ENCODE results near the gene MAP4. TPM values are rescaled to one million over a fixed set of nuclear protein-coding genes. Genes with fewer than 3 reads are reported as not detected.
"Not testable (repeated sequence)": the region's sequence is repeated elsewhere in the genome, so short reads cannot be mapped to it uniquely, and the experiment has no call there.

MAP4 gene
- total RNA-seq, 1 donor from 2014 or later = 471 TPM

GRCh38 chr3:48064292-48064829 is 48.1 kb upstream of the MAP4 start:
- Mint-ChIP-seq H3K4me1 (ENCODE audit: low read depth, unreplicated experiment) (peaks cover 36% of the 10 kb centered on the region), H3K9me3 (ENCODE audit: unreplicated experiment) (peaks cover 3% of the 10 kb centered on the region), H3K4me3 (ENCODE audit: unreplicated experiment) (peak overlapping the region; percentile 28), H3K36me3 (ENCODE audit: low read depth, unreplicated experiment) (peaks cover 5% of the 10 kb centered on the region), H3K27ac (ENCODE audit: unreplicated experiment) (peak overlapping the region; percentile 73), H3K27me3 (ENCODE audit: low read depth, unreplicated experiment) (no peaks in the 10 kb centered on the region)
- H3K4me3 ChIP-seq (ENCODE audit: insufficient read depth, low read depth, low read length) = no peak overlapping the region
- H3K27ac ChIP-seq (ENCODE audit: low read depth, low read length) = peak overlapping the region; percentile 49
- H4K20me1 ChIP-seq (ENCODE audit: insufficient read depth, low read length) = peaks cover 75% of the 10 kb centered on the region
- H3K9me3 ChIP-seq (ENCODE audit: insufficient read depth, low read depth, low read length) = no peaks in the 10 kb centered on the region
- FAIRE-seq (peak; percentile 23), DNase-seq (ENCODE audit: low read depth) (peak; percentile 59)
- TF ChIP-seq EZH2 (IDR thresholded peaks at IDR 0.05; ENCODE audit: insufficient read depth, low read length) = no peak
- TF ChIP-seq CTCF (IDR thresholded peaks at IDR 0.05; ENCODE audit: insufficient read depth, low read depth, low read length) = no peak
- H3K4me1 ChIP-seq (ENCODE audit: insufficient read depth, low read length) = peaks cover 22% of the 10 kb centered on the region
- no peaks in the 10 kb centered on the region for H3K36me3 ChIP-seq (ENCODE audit: insufficient read depth, low read length)
- peaks cover 91% of the 10 kb centered on the region for H3K79me2 ChIP-seq (ENCODE audit: insufficient read depth, low read length)
- H2AFZ ChIP-seq (ENCODE audit: low read depth, low read length) = no peak overlapping the region
- H3K4me2 ChIP-seq (ENCODE audit: low read length) = peak overlapping the region; percentile 57
- H3K9ac ChIP-seq (ENCODE audit: low read length) = peak overlapping the region; percentile 5
- no peaks in the 10 kb centered on the region for H3K27me3 ChIP-seq (ENCODE audit: insufficient read depth, low read length)

GRCh38 chr3:48061586-48061985 is 45.4 kb upstream of the MAP4 start:
- H3K27ac Mint-ChIP-seq (ENCODE audit: unreplicated experiment); H3K9me3 Mint-ChIP-seq (ENCODE audit: unreplicated experiment); H2AFZ ChIP-seq (ENCODE audit: low read depth, low read length); FAIRE-seq; H3K9ac ChIP-seq (ENCODE audit: low read length); H3K36me3 Mint-ChIP-seq (ENCODE audit: low read depth, unreplicated experiment); H3K27me3 ChIP-seq (ENCODE audit: insufficient read depth, low read length); H3K4me3 ChIP-seq (ENCODE audit: insufficient read depth, low read depth, low read length); H3K27ac ChIP-seq (ENCODE audit: low read depth, low read length); H3K36me3 ChIP-seq (ENCODE audit: insufficient read depth, low read length); H3K9me3 ChIP-seq (ENCODE audit: insufficient read depth, low read depth, low read length); H3K4me2 ChIP-seq (ENCODE audit: low read length); H3K4me3 Mint-ChIP-seq (ENCODE audit: unreplicated experiment); H3K27me3 Mint-ChIP-seq (ENCODE audit: low read depth, unreplicated experiment); DNase-seq (ENCODE audit: low read depth): not testable (repeated sequence)
- H3K4me1 Mint-ChIP-seq (ENCODE audit: low read depth, unreplicated experiment) = peaks cover 31% of the 10 kb centered on the region
- Histone ChIP-seq H3K79me2 (ENCODE audit: insufficient read depth, low read length) (peaks cover 83% of the 10 kb centered on the region), H3K4me1 (ENCODE audit: insufficient read depth, low read length) (peaks cover 19% of the 10 kb centered on the region), H4K20me1 (ENCODE audit: insufficient read depth, low read length) (peaks cover 69% of the 10 kb centered on the region)

- Histone ChIP-seq H3K4me2 (ENCODE audit: low read length) (no peak overlapping the region), H3K4me1 (ENCODE audit: insufficient read depth, low read length) (no peaks in the 10 kb centered on the region), H3K27ac (ENCODE audit: low read depth, low read length) (peak overlapping the region; percentile 24), H3K36me3 (ENCODE audit: insufficient read depth, low read length) (peaks cover 5% of the 10 kb centered on the region), H3K9ac (ENCODE audit: low read length) (peak overlapping the region; percentile 4), H3K79me2 (ENCODE audit: insufficient read depth, low read length) (peaks cover 68% of the 10 kb centered on the region), H4K20me1 (ENCODE audit: insufficient read depth, low read length) (peaks cover 51% of the 10 kb centered on the region), H3K9me3 (ENCODE audit: insufficient read depth, low read depth, low read length) (no peaks in the 10 kb centered on the region), H3K27me3 (ENCODE audit: insufficient read depth, low read length) (no peaks in the 10 kb centered on the region), H2AFZ (ENCODE audit: low read depth, low read length) (no peak overlapping the region), H3K4me3 (ENCODE audit: insufficient read depth, low read depth, low read length) (no peak overlapping the region)
- peaks cover 11% of the 10 kb centered on the region for H3K4me1 Mint-ChIP-seq (ENCODE audit: low read depth, unreplicated experiment)
- H3K27me3 Mint-ChIP-seq (ENCODE audit: low read depth, unreplicated experiment) = no peaks in the 10 kb centered on the region
- no peak for TF ChIP-seq EZH2 (IDR thresholded peaks at IDR 0.05; ENCODE audit: insufficient read depth, low read length)
- no peak for TF ChIP-seq CTCF (IDR thresholded peaks at IDR 0.05; ENCODE audit: insufficient read depth, low read depth, low read length)
- FAIRE-seq = no peak
- H3K9me3 Mint-ChIP-seq (ENCODE audit: unreplicated experiment) = peaks cover 7% of the 10 kb centered on the region
- H3K4me3 Mint-ChIP-seq (ENCODE audit: unreplicated experiment) = no peak overlapping the region
- peaks cover 15% of the 10 kb centered on the region for H3K36me3 Mint-ChIP-seq (ENCODE audit: low read depth, unreplicated experiment)
- DNase-seq (ENCODE audit: low read depth) = no peak
- H3K27ac Mint-ChIP-seq (ENCODE audit: unreplicated experiment) = no peak overlapping the region
Measured at GRCh38 chr3:48058091-48058490, 41.9 kb upstream of the MAP4 start.

Data from astrocyte (in vitro differentiated cells and primary cell).